ENCODE data around the gene DIDO1. TPM values are rescaled to one million over a fixed set of nuclear protein-coding genes. Genes with fewer than 3 reads are reported as not detected.
A peak's percentile ranks its signal among the peaks of the same experiment; 100 is the strongest.

Gene DIDO1
- total RNA-seq, 2 donors from 2014 or later = 58.3 to 65.7 TPM

GRCh38 chr20:62900692-62901584, 25.4 kb downstream of the DIDO1 start:
- DNase-seq (no peak), ATAC-seq (peak; percentile 61)
- Mint-ChIP-seq H3K27ac (peak overlapping the region; percentile 80), H3K4me1 (peaks cover 26% of the 10 kb centered on the region), H3K36me3 (ENCODE audit: low read depth) (peaks cover 8% of the 10 kb centered on the region), H3K27me3 (no peaks in the 10 kb centered on the region), H3K4me3 (peak overlapping the region; percentile 80)
- no peaks in the 10 kb centered on the region for H3K9me3 ChIP-seq (ENCODE audit: control insufficient read depth, low read length, poor library complexity, severe bottlenecking)

GRCh38 chr20:62900052-62900691, 26.1 kb downstream of the DIDO1 start:
- Mint-ChIP-seq H3K4me1 (peaks cover 25% of the 10 kb centered on the region), H3K27ac (peak overlapping the region; percentile 80), H3K36me3 (ENCODE audit: low read depth) (peaks cover 5% of the 10 kb centered on the region), H3K4me3 (peak overlapping the region; percentile 80), H3K27me3 (no peaks in the 10 kb centered on the region)
- ATAC-seq (peak; percentile 93), DNase-seq (peak; percentile 50 to 78 (median 66))
- H3K9me3 ChIP-seq (ENCODE audit: control insufficient read depth, low read length, poor library complexity, severe bottlenecking) = no peaks in the 10 kb centered on the region

GRCh38 chr20:62899633-62900051, 26.7 kb downstream of the DIDO1 start:
- H3K9me3 ChIP-seq (ENCODE audit: control insufficient read depth, low read length, poor library complexity, severe bottlenecking) = no peaks in the 10 kb centered on the region
- Mint-ChIP-seq H3K27me3 (no peaks in the 10 kb centered on the region), H3K27ac (peak overlapping the region; percentile 80), H3K4me1 (peaks cover 21% of the 10 kb centered on the region), H3K36me3 (ENCODE audit: low read depth) (no peaks in the 10 kb centered on the region), H3K4me3 (peak overlapping the region; percentile 80)
- ATAC-seq = no peak
- DNase-seq = no peak

- Mint-ChIP-seq H3K27me3 (no peaks in the 10 kb centered on the region), H3K4me3 (peak overlapping the region; percentile 73), H3K4me1 (peaks cover 21% of the 10 kb centered on the region), H3K36me3 (ENCODE audit: low read depth) (peaks cover 2% of the 10 kb centered on the region), H3K27ac (peak overlapping the region; percentile 80)
- H3K9me3 ChIP-seq (ENCODE audit: control insufficient read depth, low read length, poor library complexity, severe bottlenecking) = no peaks in the 10 kb centered on the region
- ATAC-seq (no peak), DNase-seq (no peak)
These were observed 27.2 kb downstream of the DIDO1 start for GRCh38 chr20:62898970-62899632.

GRCh38 chr20:62898093-62898964, 28.0 kb downstream of the DIDO1 start:
- H3K27ac Mint-ChIP-seq = peak overlapping the region; percentile 80

GRCh38 chr20:62897666-62898065, 28.6 kb downstream of the DIDO1 start:
- Mint-ChIP-seq H3K4me1 (peaks cover 21% of the 10 kb centered on the region), H3K27me3 (no peaks in the 10 kb centered on the region), H3K4me3 (no peak overlapping the region), H3K36me3 (ENCODE audit: low read depth) (peaks cover 2% of the 10 kb centered on the region), H3K27ac (no peak overlapping the region)
- ATAC-seq (no peak), DNase-seq (no peak)
- no peaks in the 10 kb centered on the region for H3K9me3 ChIP-seq (ENCODE audit: control insufficient read depth, low read length, poor library complexity, severe bottlenecking)

More at GRCh38 chr20:62898093-62898964, 28.0 kb downstream of the DIDO1 start:
- DNase-seq (no peak), ATAC-seq (no peak)
- Mint-ChIP-seq H3K4me1 (peaks cover 21% of the 10 kb centered on the region), H3K36me3 (ENCODE audit: low read depth) (peaks cover 2% of the 10 kb centered on the region), H3K27me3 (no peaks in the 10 kb centered on the region), H3K4me3 (peak overlapping the region; percentile 36)
- H3K9me3 ChIP-seq (ENCODE audit: control insufficient read depth, low read length, poor library complexity, severe bottlenecking) = no peaks in the 10 kb centered on the region

GRCh38 chr20:62896526-62896925, 29.8 kb downstream of the DIDO1 start:
- no peak for DNase-seq
- H3K27ac Mint-ChIP-seq = no peak overlapping the region
- no peak overlapping the region for H3K4me3 Mint-ChIP-seq
- H3K36me3 Mint-ChIP-seq (ENCODE audit: low read depth) = peaks cover 2% of the 10 kb centered on the region
- no peaks in the 10 kb centered on the region for H3K9me3 ChIP-seq (ENCODE audit: control insufficient read depth, low read length, poor library complexity, severe bottlenecking)
- H3K27me3 Mint-ChIP-seq = no peaks in the 10 kb centered on the region
- no peak for ATAC-seq
- H3K4me1 Mint-ChIP-seq = peaks cover 21% of the 10 kb centered on the region

- Mint-ChIP-seq H3K4me1 (peaks cover 31% of the 10 kb centered on the region), H3K4me3 (no peak overlapping the region), H3K27me3 (no peaks in the 10 kb centered on the region), H3K27ac (peak overlapping the region; percentile 78), H3K36me3 (ENCODE audit: low read depth) (peaks cover 2% of the 10 kb centered on the region)
- no peaks in the 10 kb centered on the region for H3K9me3 ChIP-seq (ENCODE audit: control insufficient read depth, low read length, poor library complexity, severe bottlenecking)
- ATAC-seq (no peak), DNase-seq (no peak)
These were observed 30.8 kb downstream of the DIDO1 start for GRCh38 chr20:62895539-62895938.

GRCh38 chr20:62894261-62894660, 32.0 kb downstream of the DIDO1 start:
- DNase-seq (no peak), ATAC-seq (no peak)
- Mint-ChIP-seq H3K4me3 (no peak overlapping the region), H3K27me3 (no peaks in the 10 kb centered on the region), H3K27ac (no peak overlapping the region), H3K4me1 (peaks cover 20% of the 10 kb centered on the region), H3K36me3 (ENCODE audit: low read depth) (peaks cover 2% of the 10 kb centered on the region)
- H3K9me3 ChIP-seq (ENCODE audit: control insufficient read depth, low read length, poor library complexity, severe bottlenecking) = no peaks in the 10 kb centered on the region

- H3K4me1 Mint-ChIP-seq = peaks cover 16% of the 10 kb centered on the region
- DNase-seq (no peak), ATAC-seq (no peak)
- H3K4me3 Mint-ChIP-seq = no peak overlapping the region
- no peak overlapping the region for H3K27ac Mint-ChIP-seq
- no peaks in the 10 kb centered on the region for H3K9me3 ChIP-seq (ENCODE audit: control insufficient read depth, low read length, poor library complexity, severe bottlenecking)
- peaks cover 2% of the 10 kb centered on the region for H3K36me3 Mint-ChIP-seq (ENCODE audit: low read depth)
- H3K27me3 Mint-ChIP-seq = no peaks in the 10 kb centered on the region
These were observed 32.6 kb downstream of the DIDO1 start for GRCh38 chr20:62893700-62894099.

- H3K4me1 Mint-ChIP-seq = peaks cover 9% of the 10 kb centered on the region
- no peak overlapping the region for H3K4me3 Mint-ChIP-seq
- H3K9me3 ChIP-seq (ENCODE audit: control insufficient read depth, low read length, poor library complexity, severe bottlenecking) = no peaks in the 10 kb centered on the region
- no peak overlapping the region for H3K27ac Mint-ChIP-seq
- ATAC-seq = peak; percentile 44
- no peak for DNase-seq
- no peaks in the 10 kb centered on the region for H3K27me3 Mint-ChIP-seq
- H3K36me3 Mint-ChIP-seq (ENCODE audit: low read depth) = peaks cover 2% of the 10 kb centered on the region
These were observed 33.7 kb downstream of the DIDO1 start for GRCh38 chr20:62892348-62893304.

GRCh38 chr20:62891111-62891510, 35.2 kb downstream of the DIDO1 start:
- H3K9me3 ChIP-seq (ENCODE audit: control insufficient read depth, low read length, poor library complexity, severe bottlenecking) = no peaks in the 10 kb centered on the region
- Mint-ChIP-seq H3K4me1 (peaks cover 13% of the 10 kb centered on the region), H3K4me3 (peak overlapping the region; percentile 36), H3K27ac (peak overlapping the region; percentile 79), H3K36me3 (ENCODE audit: low read depth) (peaks cover 2% of the 10 kb centered on the region), H3K27me3 (no peaks in the 10 kb centered on the region)
- no peak for DNase-seq
- peak; percentile 57 for ATAC-seq
